ENCODE results near the gene ITPRIPL2.
A peak's percentile ranks its signal among the peaks of the same experiment; 100 is the strongest.

The ITPRIPL2 gene

GRCh38 chr16:19138601-19139000 is 24.8 kb downstream of the ITPRIPL2 start:
- no peaks in the 10 kb centered on the region for H3K9me3 ChIP-seq (ENCODE audit: control insufficient read depth, low read length)
- H3K27me3 ChIP-seq (replicated peaks; ENCODE audit: control insufficient read depth, insufficient read depth, low read length), result peaks cover under 1% of the 10 kb centered on the region
- peaks cover 53% of the 10 kb centered on the region for H3K4me1 ChIP-seq (ENCODE audit: control insufficient read depth, insufficient read depth, low read length)
- no peak overlapping the region for H3K4me3 ChIP-seq (ENCODE audit: low read length)
- peak overlapping the region; percentile 39 for H3K9ac ChIP-seq (ENCODE audit: low read length)
- peak; percentile 89 for DNase-seq (ENCODE audit: low read depth)
- H3K36me3 ChIP-seq (ENCODE audit: control insufficient read depth, insufficient read depth, low read length, severe bottlenecking), result no peaks in the 10 kb centered on the region

- no peak for DNase-seq (ENCODE audit: low read depth)
- Histone ChIP-seq H3K9ac (ENCODE audit: low read length) (no peak overlapping the region), H3K36me3 (ENCODE audit: control insufficient read depth, insufficient read depth, low read length, severe bottlenecking) (no peaks in the 10 kb centered on the region), H3K27me3 (replicated peaks; ENCODE audit: control insufficient read depth, insufficient read depth, low read length) (peaks cover 7% of the 10 kb centered on the region), H3K4me1 (ENCODE audit: control insufficient read depth, insufficient read depth, low read length) (peaks cover 53% of the 10 kb centered on the region), H3K9me3 (ENCODE audit: control insufficient read depth, low read length) (no peaks in the 10 kb centered on the region), H3K4me3 (ENCODE audit: low read length) (no peak overlapping the region)
Measured at GRCh38 chr16:19139436-19140091, 25.8 kb downstream of the ITPRIPL2 start.

DNA sequence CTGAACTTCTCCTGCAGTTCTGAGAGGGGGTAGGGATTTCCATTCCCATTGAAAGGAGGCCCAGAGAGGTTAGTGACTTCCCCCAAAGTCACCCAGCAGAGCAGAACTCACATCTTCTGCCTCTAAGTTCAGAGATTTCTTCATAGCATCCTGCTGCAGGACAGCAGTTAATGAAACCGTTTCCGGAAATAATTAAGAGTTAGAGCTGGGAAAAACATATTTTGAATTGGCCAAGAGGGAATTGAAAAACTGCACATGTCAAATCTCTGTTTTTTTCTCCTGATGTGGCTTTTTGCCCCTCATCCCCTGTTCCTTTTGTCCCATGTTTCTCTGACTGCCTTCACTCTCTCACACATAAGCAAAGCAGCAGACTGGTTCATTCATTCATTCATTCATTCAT is 26.6 kb downstream of the ITPRIPL2 start:
- Histone ChIP-seq H3K4me1 (ENCODE audit: control insufficient read depth, insufficient read depth, low read length) (peaks cover 53% of the 10 kb centered on the region), H3K4me3 (ENCODE audit: low read length) (no peak overlapping the region), H3K27me3 (replicated peaks; ENCODE audit: control insufficient read depth, insufficient read depth, low read length) (peaks cover 12% of the 10 kb centered on the region), H3K9ac (ENCODE audit: low read length) (no peak overlapping the region), H3K9me3 (ENCODE audit: control insufficient read depth, low read length) (no peaks in the 10 kb centered on the region), H3K36me3 (ENCODE audit: control insufficient read depth, insufficient read depth, low read length, severe bottlenecking) (no peaks in the 10 kb centered on the region)
- no peak for DNase-seq (ENCODE audit: low read depth)

- Histone ChIP-seq H3K4me1 (ENCODE audit: control insufficient read depth, insufficient read depth, low read length) (peaks cover 27% of the 10 kb centered on the region), H3K4me3 (ENCODE audit: low read length) (no peak overlapping the region), H3K36me3 (ENCODE audit: control insufficient read depth, insufficient read depth, low read length, severe bottlenecking) (no peaks in the 10 kb centered on the region), H3K9ac (ENCODE audit: low read length) (no peak overlapping the region), H3K9me3 (ENCODE audit: control insufficient read depth, low read length) (no peaks in the 10 kb centered on the region), H3K27me3 (replicated peaks; ENCODE audit: control insufficient read depth, insufficient read depth, low read length) (peaks cover 12% of the 10 kb centered on the region)
- no peak for DNase-seq (ENCODE audit: low read depth)
Measured at GRCh38 chr16:19142939-19143598, 29.3 kb downstream of the ITPRIPL2 start.

- Histone ChIP-seq H3K9me3 (ENCODE audit: control insufficient read depth, low read length) (peaks cover 1% of the 10 kb centered on the region), H3K4me3 (ENCODE audit: low read length) (no peak overlapping the region), H3K9ac (ENCODE audit: low read length) (no peak overlapping the region), H3K36me3 (ENCODE audit: control insufficient read depth, insufficient read depth, low read length, severe bottlenecking) (no peaks in the 10 kb centered on the region), H3K27me3 (replicated peaks; ENCODE audit: control insufficient read depth, insufficient read depth, low read length) (peaks cover 12% of the 10 kb centered on the region), H3K4me1 (ENCODE audit: control insufficient read depth, insufficient read depth, low read length) (peaks cover 22% of the 10 kb centered on the region)
- DNase-seq (ENCODE audit: low read depth), result no peak
Measured at GRCh38 chr16:19143599-19143956, 29.8 kb downstream of the ITPRIPL2 start.

- H3K36me3 ChIP-seq (ENCODE audit: control insufficient read depth, insufficient read depth, low read length, severe bottlenecking), result no peaks in the 10 kb centered on the region
- peaks cover 10% of the 10 kb centered on the region for H3K4me1 ChIP-seq (ENCODE audit: control insufficient read depth, insufficient read depth, low read length)
- peaks cover 15% of the 10 kb centered on the region for H3K27me3 ChIP-seq (replicated peaks; ENCODE audit: control insufficient read depth, insufficient read depth, low read length)
- peaks cover 3% of the 10 kb centered on the region for H3K9me3 ChIP-seq (ENCODE audit: control insufficient read depth, low read length)
- no peak for DNase-seq (ENCODE audit: low read depth)
- no peak overlapping the region for H3K4me3 ChIP-seq (ENCODE audit: low read length)
- H3K9ac ChIP-seq (ENCODE audit: low read length), result no peak overlapping the region
Measured at GRCh38 chr16:19145010-19145409, 31.2 kb downstream of the ITPRIPL2 start.

DNA sequence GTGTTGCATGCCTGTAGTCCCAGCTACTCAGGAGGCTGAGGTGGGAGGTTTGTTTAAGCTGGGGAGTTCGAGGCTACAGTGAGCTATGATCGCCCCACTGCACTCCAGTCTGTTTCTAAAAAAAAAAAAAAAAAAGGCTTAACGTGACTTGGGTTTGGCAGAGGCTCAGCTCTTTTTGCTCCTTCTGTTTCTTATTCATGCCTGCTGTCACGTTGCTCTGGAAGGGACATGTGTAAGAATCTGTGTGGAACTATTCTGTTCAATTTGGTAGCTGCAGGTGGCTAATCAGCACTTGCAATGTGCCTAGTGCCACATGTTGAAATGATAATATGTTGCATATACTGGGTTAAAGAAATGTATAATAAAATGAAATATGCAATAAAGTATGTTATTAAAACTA is 33.4 kb downstream of the ITPRIPL2 start:
- peaks cover 23% of the 10 kb centered on the region for H3K27me3 ChIP-seq (replicated peaks; ENCODE audit: control insufficient read depth, insufficient read depth, low read length)
- peaks cover 3% of the 10 kb centered on the region for H3K9me3 ChIP-seq (ENCODE audit: control insufficient read depth, low read length)
- no peaks in the 10 kb centered on the region for H3K4me1 ChIP-seq (ENCODE audit: control insufficient read depth, insufficient read depth, low read length)
- no peak overlapping the region for H3K9ac ChIP-seq (ENCODE audit: low read length)
- H3K36me3 ChIP-seq (ENCODE audit: control insufficient read depth, insufficient read depth, low read length, severe bottlenecking), result no peaks in the 10 kb centered on the region
- H3K4me3 ChIP-seq (ENCODE audit: low read length), result no peak overlapping the region
- no peak for DNase-seq (ENCODE audit: low read depth)

GRCh38 chr16:19147627-19148026 is 33.9 kb downstream of the ITPRIPL2 start:
- peaks cover 23% of the 10 kb centered on the region for H3K27me3 ChIP-seq (replicated peaks; ENCODE audit: control insufficient read depth, insufficient read depth, low read length)
- no peaks in the 10 kb centered on the region for H3K36me3 ChIP-seq (ENCODE audit: control insufficient read depth, insufficient read depth, low read length, severe bottlenecking)
- no peak for DNase-seq (ENCODE audit: low read depth)
- H3K9ac ChIP-seq (ENCODE audit: low read length), result no peak overlapping the region
- H3K4me1 ChIP-seq (ENCODE audit: control insufficient read depth, insufficient read depth, low read length), result no peaks in the 10 kb centered on the region
- no peak overlapping the region for H3K4me3 ChIP-seq (ENCODE audit: low read length)
- H3K9me3 ChIP-seq (ENCODE audit: control insufficient read depth, low read length), result peaks cover 3% of the 10 kb centered on the region

DNA sequence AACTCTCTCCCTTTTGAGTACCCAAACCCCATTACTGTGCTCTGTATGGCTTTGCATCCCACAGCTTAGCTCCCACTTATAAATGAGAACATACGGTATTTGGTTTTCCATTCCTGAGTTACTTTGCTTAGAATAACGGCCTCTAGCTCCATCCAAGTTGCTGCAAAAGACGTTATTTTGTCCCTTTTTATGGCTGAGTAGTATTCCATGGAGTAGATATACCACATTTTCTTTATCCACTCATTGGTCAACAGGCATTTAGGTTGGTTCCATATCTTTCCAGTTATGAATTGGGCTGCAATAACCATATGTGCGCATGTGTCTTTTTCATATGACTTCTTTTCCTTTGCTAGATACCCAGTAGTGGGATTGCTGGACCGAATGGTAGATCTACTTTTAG is 34.4 kb downstream of the ITPRIPL2 start:
- Histone ChIP-seq H3K36me3 (ENCODE audit: control insufficient read depth, insufficient read depth, low read length, severe bottlenecking) (no peaks in the 10 kb centered on the region), H3K9me3 (ENCODE audit: control insufficient read depth, low read length) (peaks cover 3% of the 10 kb centered on the region), H3K9ac (ENCODE audit: low read length) (no peak overlapping the region), H3K27me3 (replicated peaks; ENCODE audit: control insufficient read depth, insufficient read depth, low read length) (peaks cover 23% of the 10 kb centered on the region), H3K4me1 (ENCODE audit: control insufficient read depth, insufficient read depth, low read length) (no peaks in the 10 kb centered on the region), H3K4me3 (ENCODE audit: low read length) (no peak overlapping the region)
- DNase-seq (ENCODE audit: low read depth), result no peak

- H3K9ac ChIP-seq (ENCODE audit: low read length), result no peak overlapping the region
- DNase-seq (ENCODE audit: low read depth), result no peak
- H3K36me3 ChIP-seq (ENCODE audit: control insufficient read depth, insufficient read depth, low read length, severe bottlenecking), result no peaks in the 10 kb centered on the region
- H3K4me1 ChIP-seq (ENCODE audit: control insufficient read depth, insufficient read depth, low read length), result no peaks in the 10 kb centered on the region
- peaks cover 10% of the 10 kb centered on the region for H3K9me3 ChIP-seq (ENCODE audit: control insufficient read depth, low read length)
- H3K4me3 ChIP-seq (ENCODE audit: low read length), result no peak overlapping the region
- H3K27me3 ChIP-seq (replicated peaks; ENCODE audit: control insufficient read depth, insufficient read depth, low read length), result peaks cover 15% of the 10 kb centered on the region
Measured at GRCh38 chr16:19151310-19151709, 37.5 kb downstream of the ITPRIPL2 start.

DNA sequence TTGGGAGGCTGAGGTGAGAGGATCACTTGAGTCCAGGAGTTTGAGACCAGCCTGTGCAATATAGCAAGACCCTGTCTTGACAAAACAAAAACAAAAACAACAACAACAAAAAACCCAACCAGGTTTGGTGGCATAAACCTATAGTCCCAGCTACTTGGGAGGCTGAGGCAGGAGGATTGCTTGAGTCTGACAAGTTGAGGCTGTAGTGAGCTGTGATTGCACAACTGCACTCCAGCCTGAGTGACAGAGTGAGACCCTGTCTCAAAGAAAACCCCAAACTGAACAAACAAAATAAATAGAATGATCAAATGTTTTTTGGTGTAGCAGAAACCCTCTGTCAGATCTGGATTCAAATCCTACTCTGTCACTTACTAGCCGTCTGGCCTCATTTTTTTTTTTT is 38.3 kb downstream of the ITPRIPL2 start:
- no peaks in the 10 kb centered on the region for H3K36me3 ChIP-seq (ENCODE audit: control insufficient read depth, insufficient read depth, low read length, severe bottlenecking)
- H3K27me3 ChIP-seq (replicated peaks; ENCODE audit: control insufficient read depth, insufficient read depth, low read length), result peaks cover 15% of the 10 kb centered on the region
- no peak for DNase-seq (ENCODE audit: low read depth)
- H3K4me3 ChIP-seq (ENCODE audit: low read length), result no peak overlapping the region
- no peak overlapping the region for H3K9ac ChIP-seq (ENCODE audit: low read length)
- no peaks in the 10 kb centered on the region for H3K4me1 ChIP-seq (ENCODE audit: control insufficient read depth, insufficient read depth, low read length)
- H3K9me3 ChIP-seq (ENCODE audit: control insufficient read depth, low read length), result peaks cover 10% of the 10 kb centered on the region

DNA sequence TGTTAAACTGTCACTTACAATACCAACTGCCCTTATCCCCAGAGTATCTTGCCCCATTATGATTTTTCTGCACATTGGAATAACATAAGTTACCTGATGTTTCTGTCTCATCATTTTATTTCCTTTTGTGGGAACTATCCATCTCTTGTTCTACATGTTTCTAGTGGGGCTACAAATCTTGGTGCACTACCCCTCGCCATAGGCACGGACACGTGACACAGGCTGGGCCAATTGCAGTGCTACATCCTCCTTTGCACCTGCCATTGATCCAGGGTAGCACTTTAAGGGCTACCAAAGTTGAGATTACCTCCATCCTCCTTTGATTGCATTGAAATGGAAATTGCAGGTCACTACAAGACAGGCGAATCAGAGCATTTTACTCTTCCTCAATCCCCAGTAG is 40.1 kb downstream of the ITPRIPL2 start:
- Histone ChIP-seq H3K36me3 (ENCODE audit: control insufficient read depth, insufficient read depth, low read length, severe bottlenecking) (no peaks in the 10 kb centered on the region), H3K9ac (ENCODE audit: low read length) (no peak overlapping the region), H3K9me3 (ENCODE audit: control insufficient read depth, low read length) (peaks cover 6% of the 10 kb centered on the region), H3K27me3 (replicated peaks; ENCODE audit: control insufficient read depth, insufficient read depth, low read length) (peaks cover 20% of the 10 kb centered on the region), H3K4me3 (ENCODE audit: low read length) (no peak overlapping the region), H3K4me1 (ENCODE audit: control insufficient read depth, insufficient read depth, low read length) (no peaks in the 10 kb centered on the region)
- no peak for DNase-seq (ENCODE audit: low read depth)

Measured in adipocyte (in vitro differentiated cells).